Nephron (organoid): ENCODE measurements around the gene TRPT1.
A peak's percentile ranks its signal among the peaks of the same experiment; 100 is the strongest.

Experiments used
- H3K27ac Mint-ChIP-seq, 3 experiments: 2 replicates each; pipeline ENCODE4 v1.8.0; 2020; ENCODE audit warnings: mixed read lengths in 3 of 3, mild to moderate bottlenecking in 2 of 3, moderate library complexity in 1 of 3
- H3K27me3 Mint-ChIP-seq: 2 replicates; pipeline ENCODE4 v1.8.0; 2021; ENCODE audit warnings: low read depth, mild to moderate bottlenecking, moderate library complexity, mixed read lengths
- H3K36me3 Mint-ChIP-seq: 2 replicates; pipeline ENCODE4 v1.8.0; 2020; ENCODE audit warnings: low read depth, mixed read lengths
- H3K4me1 Mint-ChIP-seq: 2 replicates; pipeline ENCODE4 v1.8.0; 2020; ENCODE audit warnings: mixed read lengths
- H3K4me3 Mint-ChIP-seq, 3 experiments: 2 replicates each; pipeline ENCODE4 v1.8.0; 2020; ENCODE audit warnings: mild to moderate bottlenecking in 3 of 3, mixed read lengths in 3 of 3, moderate library complexity in 2 of 3
- H3K9me3 Mint-ChIP-seq: 2 replicates; pipeline ENCODE4 v1.8.0; 2020; ENCODE audit warnings: mixed read lengths
- CTCF ChIP-seq, 3 experiments: fragments of 200-600 bp; sonication (generic); IDR thresholded peaks; one replicate each; pipeline ENCODE4 v1.5.0; 2021; ENCODE audit warnings: antibody characterized with exemption in 3 of 3; ENCODE audit not compliant: unreplicated experiment in 3 of 3

Gene TRPT1

GRCh38 chr11:64226507-64227051 lies 593 bp upstream of the TRPT1 start:
- Mint-ChIP-seq H3K27ac (peak overlapping the region in 1 of 3 experiments; percentile 40), H3K4me1 (peaks cover 32% of the 10 kb centered on the region), H3K9me3 (no peaks in the 10 kb centered on the region), H3K27me3 (peaks cover 4% of the 10 kb centered on the region), H3K36me3 (no peaks in the 10 kb centered on the region), H3K4me3 (peak overlapping the region; percentile 87 to 91 (median 90))
- no peak for TF ChIP-seq CTCF (IDR thresholded peaks at IDR 0.05; ENCODE audit: unreplicated experiment in 3 of 3)

GRCh38 chr11:64224891-64225607 lies 937 bp downstream of the TRPT1 start:
- H3K27me3 Mint-ChIP-seq: no peaks in the 10 kb centered on the region
- no peak for TF ChIP-seq CTCF (IDR thresholded peaks at IDR 0.05; ENCODE audit: unreplicated experiment in 3 of 3)
- H3K4me1 Mint-ChIP-seq: peaks cover 22% of the 10 kb centered on the region
- no peaks in the 10 kb centered on the region for H3K36me3 Mint-ChIP-seq
- peak overlapping the region; percentile 87 to 91 (median 90) for H3K4me3 Mint-ChIP-seq
- no peaks in the 10 kb centered on the region for H3K9me3 Mint-ChIP-seq
- H3K27ac Mint-ChIP-seq: peak overlapping the region in 2 of 3 experiments; percentile 84 to 85

GRCh38 chr11:64224151-64224890 lies 1.7 kb downstream of the TRPT1 start:
- Mint-ChIP-seq H3K36me3 (no peaks in the 10 kb centered on the region), H3K4me3 (peak overlapping the region; percentile 87 to 91 (median 90)), H3K27ac (peak overlapping the region in 1 of 3 experiments; percentile 32), H3K4me1 (peaks cover 15% of the 10 kb centered on the region), H3K9me3 (no peaks in the 10 kb centered on the region), H3K27me3 (no peaks in the 10 kb centered on the region)
- no peak for TF ChIP-seq CTCF (IDR thresholded peaks at IDR 0.05; ENCODE audit: unreplicated experiment in 3 of 3)

GRCh38 chr11:64223001-64223651 lies 2.9 kb downstream of the TRPT1 start:
- H3K9me3 Mint-ChIP-seq: no peaks in the 10 kb centered on the region

GRCh38 chr11:64222651-64223000 lies 3.4 kb downstream of the TRPT1 start:
- no peak overlapping the region for H3K27ac Mint-ChIP-seq
- no peaks in the 10 kb centered on the region for H3K36me3 Mint-ChIP-seq
- H3K27me3 Mint-ChIP-seq: no peaks in the 10 kb centered on the region
- TF ChIP-seq CTCF (IDR thresholded peaks at IDR 0.05; ENCODE audit: unreplicated experiment in 3 of 3): no peak
- H3K4me1 Mint-ChIP-seq: peaks cover 13% of the 10 kb centered on the region
- H3K9me3 Mint-ChIP-seq: no peaks in the 10 kb centered on the region
- no peak overlapping the region for H3K4me3 Mint-ChIP-seq

More at GRCh38 chr11:64223001-64223651, 2.9 kb downstream of the TRPT1 start:
- TF ChIP-seq CTCF (IDR thresholded peaks at IDR 0.05; ENCODE audit: unreplicated experiment in 3 of 3): no peak
- H3K27ac Mint-ChIP-seq: no peak overlapping the region
- H3K4me3 Mint-ChIP-seq: no peak overlapping the region
- H3K27me3 Mint-ChIP-seq: no peaks in the 10 kb centered on the region
- H3K36me3 Mint-ChIP-seq: no peaks in the 10 kb centered on the region
- H3K4me1 Mint-ChIP-seq: peaks cover 15% of the 10 kb centered on the region
